AG10803 (cell line): ENCODE results near the gene CCT3.
"Not testable (repeated sequence)": the region's sequence is repeated elsewhere in the genome, so short reads cannot be mapped to it uniquely, and the experiment has no call there.

Experiments used
- DNase-seq: peaks from one replicate; pipeline ENCODE4 v3.0.0; 2010; ENCODE audit warnings: low read depth
- H3K4me3 ChIP-seq: 2 replicates; pipeline ENCODE4 v1.5.1; 2011; ENCODE audit warnings: mild to moderate bottlenecking, low read length, control low read depth
- CTCF ChIP-seq: conservative IDR thresholded peaks from 2 replicates; pipeline ENCODE4 v1.5.1; 2011; ENCODE audit warnings: mild to moderate bottlenecking, low read length, control low read depth, inconsistent platforms

CCT3 gene

DNA sequence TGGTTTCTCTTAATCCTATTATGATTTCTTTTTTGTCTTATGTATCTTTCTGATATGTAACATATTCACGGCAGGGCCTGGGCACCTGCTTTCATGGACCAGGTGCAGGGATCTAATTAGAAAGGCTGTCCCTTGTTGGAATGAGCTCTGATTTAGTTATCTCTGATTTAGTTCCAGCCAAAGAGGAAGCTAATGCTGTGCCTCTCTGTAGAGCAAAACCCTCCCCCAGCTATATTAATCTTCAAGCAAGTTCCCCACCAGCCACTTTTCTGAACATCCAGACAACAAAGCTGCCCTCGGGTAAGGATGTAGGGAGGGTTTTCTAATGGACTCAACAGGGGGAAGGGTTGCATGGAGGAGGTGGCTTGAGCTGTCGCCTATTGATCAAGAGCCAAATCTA lies 6.3 kb upstream of the CCT3 start:
- DNase-seq, result no peak
- no peak for TF ChIP-seq CTCF
- H3K4me3 ChIP-seq, result no peak overlapping the region

DNA sequence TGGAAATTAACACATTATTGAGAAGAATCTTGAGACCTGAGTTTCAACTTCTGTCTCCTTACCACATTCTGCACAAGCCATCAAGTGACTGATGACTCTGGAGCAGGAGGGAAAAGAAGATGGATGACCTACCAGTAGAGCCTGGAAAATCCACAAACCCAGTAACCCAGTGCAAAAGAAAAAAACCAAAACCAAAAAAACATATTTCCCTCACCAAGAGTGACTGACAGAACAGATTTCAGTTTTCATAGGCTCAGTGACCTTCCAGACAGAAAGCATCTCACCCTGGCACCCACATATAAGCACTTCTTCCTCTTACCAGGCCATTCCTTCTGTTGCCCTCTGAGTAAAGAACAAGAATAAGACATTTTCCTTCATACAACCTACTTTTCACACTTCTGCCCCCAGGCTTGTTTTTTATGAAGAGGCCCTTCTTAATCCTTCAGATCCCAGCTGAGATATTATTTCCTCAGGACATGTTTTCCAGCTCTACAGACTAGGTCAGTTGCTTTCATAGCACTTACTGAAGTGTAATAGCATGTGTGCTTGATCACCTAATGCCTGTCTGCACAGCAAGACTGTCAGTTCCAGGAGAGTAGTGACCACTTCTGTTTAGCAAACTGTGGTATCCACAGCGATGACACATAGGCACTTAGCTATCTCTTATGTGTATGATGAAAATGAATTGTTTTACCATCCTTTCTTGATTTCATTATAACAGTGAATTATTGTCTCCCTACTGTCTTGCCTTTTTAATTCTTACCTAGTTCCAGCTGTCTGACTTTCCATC lies 4.3 kb upstream of the CCT3 start:
- no peak for TF ChIP-seq CTCF
- no peak overlapping the region for H3K4me3 ChIP-seq
- peak; percentile 61 for DNase-seq

DNA sequence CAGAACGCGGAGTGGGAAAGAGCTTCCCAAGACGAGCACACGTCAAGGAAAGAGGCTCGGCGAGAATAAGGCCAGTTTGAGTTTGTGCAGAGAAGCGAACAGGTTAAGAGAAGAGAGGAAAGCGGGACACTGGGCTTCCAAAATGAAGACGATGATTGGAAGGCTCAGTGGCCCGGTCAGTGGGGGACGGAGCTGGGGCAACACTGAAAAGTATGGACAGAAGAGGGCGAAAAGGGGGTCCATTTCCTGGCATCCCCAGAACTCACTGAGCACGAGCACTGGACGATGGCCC lies 258 bp downstream of the CCT3 start:
- TF ChIP-seq CTCF, result no peak
- peak overlapping the region; percentile 95 for H3K4me3 ChIP-seq
- DNase-seq, result no peak

GRCh38 chr1:156337052-156337887 lies 822 bp downstream of the CCT3 start:
- H3K4me3 ChIP-seq, result peak overlapping the region; percentile 95
- TF ChIP-seq CTCF, result no peak
- DNase-seq, result no peak

- DNase-seq, result no peak
- H3K4me3 ChIP-seq, result peak overlapping the region; percentile 95
- no peak for TF ChIP-seq CTCF
Observed at GRCh38 chr1:156336242-156336641, 1.9 kb downstream of the CCT3 start.

DNA sequence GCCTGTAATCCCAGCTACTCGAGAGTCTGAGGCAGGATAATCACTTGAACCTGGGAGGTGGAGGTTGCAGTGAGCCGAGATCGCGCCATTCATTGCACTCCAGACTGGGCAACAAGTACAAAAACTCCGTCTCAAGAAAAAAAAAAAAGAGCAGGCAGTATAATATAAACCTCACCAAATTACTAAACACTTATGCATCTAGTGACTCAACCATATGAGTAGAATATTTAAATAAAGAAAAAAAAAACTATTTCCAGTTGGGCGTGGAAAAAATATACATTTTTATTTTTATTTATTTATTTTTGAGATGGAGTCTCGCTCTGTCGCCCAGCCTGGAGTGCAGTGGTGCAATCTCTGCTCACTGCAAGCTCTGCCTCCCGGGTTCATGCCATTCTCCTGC lies 14.9 kb downstream of the CCT3 start:
- not testable (repeated sequence) for H3K4me3 ChIP-seq

DNA sequence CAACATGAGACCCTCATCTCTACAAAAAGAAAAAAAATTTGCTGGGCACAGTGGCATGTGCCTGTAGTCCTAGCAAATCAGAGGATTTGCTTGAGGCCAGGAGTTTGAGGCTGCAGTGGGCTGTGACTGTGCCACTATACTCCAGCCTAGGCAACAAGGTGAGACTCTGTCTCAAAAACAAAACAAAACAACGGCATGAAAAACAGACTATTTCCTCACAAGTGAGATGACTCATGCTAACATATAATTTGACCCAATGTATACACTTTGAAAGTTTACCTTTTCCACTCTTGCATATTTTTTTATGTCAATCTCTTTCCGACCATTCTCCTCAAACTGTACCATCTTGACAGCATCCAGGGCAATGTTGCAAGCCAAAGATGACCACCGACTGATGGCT lies 17.5 kb downstream of the CCT3 start:
- no peak overlapping the region for H3K4me3 ChIP-seq
- no peak for TF ChIP-seq CTCF
- DNase-seq, result no peak

More for the DNA sequence above, 14.9 kb downstream of the CCT3 start:
- DNase-seq, result not testable (repeated sequence)
